NCI-H2196 (cell line): ENCODE measurements around the gene ADAMTS2.
"Not testable (repeated sequence)": the region's sequence is repeated elsewhere in the genome, so short reads cannot be mapped to it uniquely, and the experiment has no call there.

ENCODE experiments used
- DNase-seq: peaks from one replicate; lab custom pipeline; 2025; ENCODE audit not compliant: unreplicated experiment; lab: John Stamatoyannopoulos, UW

Gene ADAMTS2

DNA sequence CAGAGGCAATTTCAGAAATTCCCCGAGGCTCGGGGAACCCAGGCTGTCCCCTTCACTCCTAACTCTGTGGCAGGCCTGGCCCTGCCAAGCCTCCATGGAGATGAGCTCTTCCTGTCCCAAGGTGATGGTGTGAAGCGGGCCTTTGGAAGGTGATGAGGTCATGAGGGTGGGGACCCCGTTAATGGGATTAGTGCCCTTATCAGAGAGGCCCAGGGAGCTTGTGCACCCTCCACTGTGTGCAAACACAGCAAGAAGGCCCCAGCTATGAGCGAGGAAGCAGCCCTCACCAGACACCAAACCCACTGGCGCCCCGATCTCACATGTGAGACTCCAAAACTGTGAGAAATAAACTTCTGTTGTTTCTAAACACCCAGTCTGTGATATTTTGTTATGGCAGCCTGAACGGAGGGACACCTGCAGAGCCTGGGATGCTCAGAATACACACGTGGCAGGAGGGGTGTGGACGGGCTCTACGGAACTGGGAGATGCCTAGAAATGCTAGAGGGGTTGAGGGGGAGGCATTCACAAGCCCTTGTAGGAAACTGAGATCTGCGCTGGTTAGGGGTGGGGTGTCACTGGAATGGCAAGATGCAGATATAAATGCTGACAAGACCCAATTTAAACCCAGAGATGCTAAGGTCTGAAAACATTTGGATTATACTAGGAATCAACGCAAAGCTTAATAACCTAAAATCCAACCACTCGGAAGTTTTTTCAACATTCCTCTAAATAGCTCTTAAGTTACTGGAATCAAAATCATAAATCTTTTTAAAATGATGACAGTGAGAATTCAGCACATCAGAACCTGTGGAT is 46.9 kb downstream of the ADAMTS2 start:
- no peak for DNase-seq

DNA sequence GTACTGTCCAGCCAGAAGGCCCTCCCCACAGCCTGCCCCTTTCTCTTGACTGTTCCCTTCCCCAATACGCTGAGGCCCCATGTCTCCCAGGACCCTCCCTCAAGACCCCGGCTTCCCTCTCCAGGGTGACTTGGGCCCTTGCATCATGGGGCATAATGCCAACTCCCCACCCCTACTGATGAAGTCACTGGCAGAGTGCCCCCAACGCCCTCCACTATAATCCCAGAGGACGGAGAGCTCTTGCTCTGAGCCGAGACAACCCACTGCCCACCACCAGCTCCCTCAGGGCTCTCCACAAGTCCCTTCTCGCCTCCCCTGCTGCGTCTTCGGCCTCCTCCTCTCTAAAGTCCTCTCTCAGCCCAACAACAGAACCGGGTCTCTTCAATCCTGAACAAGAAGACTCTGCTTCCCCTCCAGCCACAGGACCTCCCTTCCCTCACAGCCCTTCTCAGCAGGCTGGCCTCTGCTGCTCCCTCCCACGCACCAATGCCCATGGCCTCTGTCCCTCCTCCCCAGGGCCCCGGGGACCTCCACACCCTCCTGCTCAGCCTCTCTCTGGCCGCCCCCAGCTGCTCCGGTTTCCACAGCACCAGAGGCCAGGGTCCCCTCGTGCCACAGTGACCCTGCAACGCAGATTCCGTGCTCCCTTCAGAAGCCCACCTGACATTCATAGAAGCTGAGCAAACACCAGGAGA is 47.6 kb downstream of the ADAMTS2 start:
- no peak for DNase-seq

DNA sequence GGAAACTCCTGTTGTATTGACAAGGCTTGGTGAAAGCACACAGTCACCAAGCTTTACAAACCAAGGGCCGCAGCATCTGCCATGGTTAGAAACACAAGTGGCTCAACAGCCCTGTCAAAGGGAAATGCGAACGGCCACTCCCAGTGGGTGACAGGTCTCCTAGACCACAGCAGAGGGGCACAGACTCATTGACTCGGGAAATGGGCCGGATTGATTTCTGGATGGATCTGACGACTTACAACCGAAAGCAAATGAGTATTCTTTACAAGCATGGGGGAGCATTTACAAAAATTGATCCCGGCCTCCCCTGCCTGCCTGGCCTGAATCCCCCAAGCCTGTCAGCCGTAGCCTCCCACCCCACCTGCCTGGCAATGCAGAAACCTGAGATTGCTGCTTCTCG is 48.2 kb downstream of the ADAMTS2 start:
- no peak for DNase-seq

DNA sequence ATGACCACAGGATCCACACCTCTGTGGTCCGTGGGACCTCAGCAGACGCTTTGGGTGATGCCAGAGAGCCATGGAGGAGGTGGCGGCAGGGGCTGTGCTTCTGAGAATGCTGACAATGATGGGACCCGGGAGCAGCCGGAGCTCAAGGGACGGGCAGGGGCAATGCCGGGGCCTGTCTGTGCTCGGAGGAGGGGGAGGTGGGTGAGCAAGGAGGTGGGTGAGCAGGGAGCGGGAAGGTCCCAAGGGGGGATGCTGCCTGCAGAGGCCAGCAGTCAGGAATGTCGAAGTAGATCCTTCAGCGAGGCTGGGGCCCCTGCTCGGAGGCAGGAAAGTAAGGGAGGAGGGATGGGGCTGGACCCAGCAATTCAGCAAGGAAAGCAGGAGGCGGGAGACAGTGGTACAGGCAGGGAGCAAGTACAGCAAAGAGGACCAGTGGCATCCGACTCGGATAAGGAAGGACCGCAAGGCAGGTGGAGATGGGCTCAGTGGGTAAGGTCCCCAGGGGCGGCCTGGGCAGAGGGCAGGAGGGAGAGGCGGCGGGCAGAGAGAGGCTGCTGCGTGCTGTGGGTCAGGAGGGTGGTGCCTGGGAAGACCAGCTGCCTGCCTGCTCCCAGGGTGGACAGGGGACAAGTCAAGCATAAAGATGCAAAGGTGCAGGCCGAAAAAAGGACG is 49.0 kb downstream of the ADAMTS2 start:
- no peak for DNase-seq

DNA sequence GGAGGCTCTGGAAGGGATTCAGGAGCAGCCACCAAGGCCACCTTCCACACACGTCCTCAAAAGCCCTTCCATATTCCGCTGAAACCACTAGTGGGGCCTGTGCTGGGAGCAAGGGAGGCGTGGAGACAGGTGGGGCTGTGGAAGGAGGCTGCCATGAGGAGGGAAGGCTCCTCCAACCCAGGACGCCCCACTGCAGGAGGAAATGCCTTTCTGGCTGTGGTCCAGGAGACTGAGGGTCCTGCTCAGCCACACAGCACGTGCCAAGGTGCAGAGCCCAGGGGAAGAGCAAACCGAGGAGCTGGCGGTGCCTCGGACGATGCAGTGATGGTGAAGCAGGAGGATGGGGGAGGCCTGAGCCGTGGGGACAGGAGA is 49.5 kb downstream of the ADAMTS2 start:
- no peak for DNase-seq

DNA sequence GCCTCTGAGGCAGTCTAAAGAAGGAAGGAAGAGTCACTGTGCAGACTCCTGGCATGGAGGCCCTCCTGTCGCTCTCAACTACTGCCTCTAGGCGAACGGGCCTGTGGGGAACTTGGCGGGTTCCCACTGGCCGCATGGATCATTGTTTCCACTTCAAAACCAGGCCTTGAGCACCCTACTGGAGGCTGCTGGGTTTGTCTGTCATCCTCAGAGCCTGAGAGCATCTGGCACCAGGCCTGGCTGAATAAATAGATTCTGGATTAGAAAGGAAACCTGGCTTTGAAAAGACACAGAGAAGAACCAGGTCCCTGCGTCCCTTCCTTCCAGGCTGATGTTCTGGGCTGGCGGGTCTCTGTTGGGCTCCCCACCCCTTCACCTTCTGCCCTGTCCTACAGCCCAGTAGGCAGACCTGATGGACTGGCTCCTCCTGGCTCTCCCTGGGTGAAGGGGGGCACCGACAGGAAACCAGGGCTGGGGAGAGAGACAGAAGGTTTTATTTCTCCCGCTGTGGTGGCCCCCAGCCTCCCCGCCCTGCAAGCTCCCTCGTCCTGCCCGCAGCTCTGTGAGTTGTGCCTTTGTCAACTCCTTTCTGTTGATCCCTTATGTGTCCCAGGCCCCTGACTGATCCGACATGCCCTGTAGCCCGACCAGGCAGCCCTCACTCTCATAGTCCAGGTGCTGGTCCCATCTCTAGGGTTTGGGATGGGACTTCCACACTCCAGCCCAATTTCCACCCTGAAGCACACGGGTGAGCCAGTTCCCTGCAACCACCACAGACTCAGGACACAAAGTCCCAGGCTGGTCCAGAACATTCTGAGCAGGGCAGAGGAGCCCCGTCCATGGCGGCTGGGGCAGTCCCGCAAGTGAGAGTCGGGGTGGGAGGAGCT is 50.1 kb downstream of the ADAMTS2 start:
- no peak for DNase-seq

DNA sequence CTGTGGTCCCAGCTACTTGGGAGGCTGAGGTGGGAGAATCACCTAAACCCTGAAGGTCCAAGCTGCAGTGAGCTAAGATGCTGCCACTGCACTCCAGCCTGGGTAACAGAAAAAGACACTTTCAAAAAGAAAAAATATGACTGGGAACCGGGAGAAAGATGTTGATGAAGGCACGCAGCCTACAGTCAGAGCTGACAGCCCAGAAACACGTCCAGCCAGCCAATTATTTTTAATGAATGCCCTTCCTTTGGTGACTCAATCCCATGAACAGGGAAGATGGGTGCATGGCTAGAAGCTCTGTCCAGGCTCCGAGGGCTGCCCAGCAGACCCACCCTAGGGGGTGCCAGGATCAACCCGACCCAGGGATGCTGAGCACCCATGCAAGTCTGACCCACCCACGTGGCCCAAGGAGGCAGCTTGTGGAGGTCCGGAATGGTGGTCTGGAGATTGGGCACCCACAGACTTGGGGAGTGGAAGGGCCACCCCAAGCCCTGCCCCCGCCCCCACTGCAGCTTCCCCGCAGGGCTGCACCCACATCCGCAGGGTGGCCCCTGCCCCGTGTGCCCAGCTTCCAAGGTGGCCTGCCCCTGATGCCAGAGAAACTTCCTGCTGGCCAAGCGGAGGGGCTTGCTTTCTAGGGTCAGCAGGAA is 51.0 kb downstream of the ADAMTS2 start:
- no peak for DNase-seq

DNA sequence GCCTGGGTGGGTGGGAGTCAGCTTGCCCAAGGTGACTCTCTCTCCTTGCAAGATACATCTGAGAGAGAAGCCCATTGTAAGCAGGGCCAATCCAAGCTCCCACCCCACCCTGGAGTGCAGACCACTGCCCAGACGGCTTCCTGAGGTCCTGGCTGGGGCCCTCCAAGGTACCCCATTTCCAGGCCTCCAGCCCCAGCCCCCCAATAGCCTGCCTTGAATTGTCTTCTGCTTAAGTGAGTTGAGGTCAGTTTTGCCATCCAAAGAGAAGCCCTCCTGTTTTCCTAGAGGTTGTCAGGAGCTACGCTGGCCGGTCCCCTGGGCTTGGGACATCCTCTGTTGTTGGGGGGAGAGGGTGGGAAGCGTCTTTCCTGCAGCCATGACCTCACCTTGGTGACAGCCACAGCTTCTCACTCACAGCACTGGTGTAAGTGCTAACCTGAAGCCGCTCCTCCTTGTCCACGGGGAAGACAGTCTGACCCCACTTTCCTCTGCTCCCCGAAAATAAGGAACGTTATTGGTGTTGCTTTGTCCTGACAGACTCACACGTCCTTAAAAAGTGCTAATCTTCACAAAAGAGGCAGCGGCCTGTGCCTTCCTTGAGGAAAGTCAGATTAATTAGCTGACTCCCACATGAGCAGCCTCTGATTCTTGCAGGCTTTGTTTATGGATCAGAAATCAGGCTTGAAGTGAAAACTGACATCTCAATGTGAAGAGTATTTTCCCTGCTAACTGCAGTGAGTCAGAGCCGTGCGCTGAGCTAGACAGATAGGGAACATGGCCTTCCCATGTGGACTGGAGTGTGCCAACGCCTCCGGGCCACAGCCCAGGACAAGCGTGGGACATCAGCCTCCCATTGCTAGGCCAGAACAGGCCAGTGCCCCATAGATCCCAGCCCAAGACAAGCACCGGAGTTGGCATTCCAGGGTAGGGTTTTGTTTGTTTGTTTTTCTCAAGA is 52.3 kb downstream of the ADAMTS2 start:
- no peak for DNase-seq

DNA sequence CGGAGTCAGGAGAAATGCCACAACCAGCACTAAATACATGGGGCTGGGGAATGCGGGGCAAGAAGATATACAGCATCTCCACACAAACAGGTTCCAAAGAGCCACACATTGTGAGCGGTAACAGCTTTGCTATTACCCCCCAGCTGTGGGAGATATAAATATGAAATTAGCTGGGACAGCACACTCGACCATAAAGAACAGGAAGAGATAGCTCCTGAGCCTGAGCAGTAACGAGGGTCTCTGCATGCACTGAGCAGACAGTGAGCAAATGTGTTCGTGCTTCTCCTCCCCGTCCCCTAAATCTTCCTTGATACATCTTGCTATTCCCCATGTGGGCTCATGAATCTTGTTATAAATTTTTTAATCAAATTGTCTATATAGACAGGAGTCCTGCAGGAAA is 53.1 kb downstream of the ADAMTS2 start:
- no peak for DNase-seq

DNA sequence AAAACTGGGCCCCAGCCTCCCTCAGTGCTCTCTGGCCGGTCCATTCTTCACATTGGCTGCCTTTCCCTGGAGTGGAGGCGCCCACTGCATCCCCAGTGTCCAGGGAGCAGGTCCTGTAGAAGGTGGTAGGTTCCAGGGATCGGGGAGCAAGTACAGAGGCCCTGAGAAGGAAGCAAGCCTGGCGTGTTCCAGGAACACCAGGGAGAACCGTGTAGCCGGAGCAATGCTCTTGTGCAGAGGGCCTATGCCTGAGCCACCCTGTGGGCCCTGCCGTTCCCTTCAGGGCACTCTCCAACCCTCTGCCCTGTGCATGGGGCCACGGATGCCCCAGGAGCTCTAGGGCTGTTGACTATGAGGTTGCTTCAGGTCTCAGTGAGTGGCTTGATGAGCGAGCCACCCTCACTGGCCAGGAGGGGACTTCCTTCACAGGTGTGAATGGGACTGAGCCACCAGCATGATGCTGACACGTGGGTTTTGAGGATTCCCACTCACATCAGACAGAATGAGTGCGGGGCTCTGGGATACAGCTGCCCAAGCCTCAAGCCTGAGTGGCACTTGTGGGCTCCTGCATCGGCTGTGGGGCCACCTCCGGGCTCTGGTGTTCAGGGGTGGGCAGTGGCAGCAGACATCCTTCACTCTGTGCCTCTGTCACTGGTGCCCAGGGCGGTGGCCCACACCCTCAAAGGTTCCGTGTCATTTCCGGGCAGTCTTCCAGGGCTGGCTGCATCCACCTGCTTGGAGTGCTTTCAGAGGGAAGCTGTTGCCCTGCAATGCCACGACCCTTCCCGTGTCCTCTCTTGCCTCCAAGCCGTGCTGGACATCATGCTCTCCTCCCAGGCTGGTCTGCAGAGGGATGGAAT is 54.4 kb downstream of the ADAMTS2 start:
- DNase-seq, result no peak

DNA sequence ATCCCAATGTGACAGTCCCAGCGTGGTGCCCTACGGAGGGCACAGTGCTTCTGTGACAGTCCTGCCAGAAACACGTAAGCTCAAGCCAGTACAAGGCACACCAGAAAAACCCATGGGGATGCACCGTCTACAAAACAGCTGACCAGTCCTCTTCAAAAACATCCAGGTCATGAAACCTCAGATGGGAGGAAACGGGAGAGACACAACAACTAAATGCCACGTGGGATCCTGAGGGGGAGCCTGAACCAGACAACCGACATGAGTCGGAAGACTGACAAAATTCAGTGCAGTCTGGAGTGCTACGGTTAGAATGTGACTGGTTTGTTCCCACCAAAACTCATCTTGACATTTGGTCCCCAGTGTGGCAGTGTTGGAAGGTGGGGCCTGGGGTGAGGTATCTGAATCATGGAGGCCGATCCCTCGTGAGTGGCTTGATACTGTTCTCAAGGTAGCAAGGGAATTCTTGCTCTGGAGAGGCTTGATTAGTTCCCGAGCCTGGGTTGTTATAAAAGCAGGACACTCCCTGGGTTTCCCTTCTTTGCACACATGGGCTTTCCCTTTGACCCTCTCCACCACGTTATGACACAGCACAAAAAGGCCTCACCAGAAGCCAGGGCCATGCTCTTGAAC is 55.4 kb downstream of the ADAMTS2 start:
- DNase-seq, result no peak

DNA sequence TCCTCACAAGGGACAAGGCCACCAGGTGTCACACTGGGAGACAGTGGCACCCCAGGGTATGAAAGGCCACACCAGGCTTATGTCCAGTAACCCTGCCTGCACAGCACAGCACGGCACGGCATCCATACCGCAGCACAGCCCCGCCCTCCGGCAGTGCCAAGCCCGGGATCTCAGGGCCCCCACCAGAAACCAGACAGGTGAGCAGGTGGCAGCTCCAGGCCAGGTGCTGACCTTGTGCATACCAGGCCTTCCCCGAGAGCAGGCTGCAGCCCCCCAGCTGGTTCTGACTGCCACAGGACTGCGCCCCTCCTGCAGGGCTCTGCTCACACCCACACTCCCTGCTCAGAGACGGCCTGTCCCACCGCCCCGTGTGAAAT is 56.5 kb downstream of the ADAMTS2 start:
- DNase-seq, result no peak

DNA sequence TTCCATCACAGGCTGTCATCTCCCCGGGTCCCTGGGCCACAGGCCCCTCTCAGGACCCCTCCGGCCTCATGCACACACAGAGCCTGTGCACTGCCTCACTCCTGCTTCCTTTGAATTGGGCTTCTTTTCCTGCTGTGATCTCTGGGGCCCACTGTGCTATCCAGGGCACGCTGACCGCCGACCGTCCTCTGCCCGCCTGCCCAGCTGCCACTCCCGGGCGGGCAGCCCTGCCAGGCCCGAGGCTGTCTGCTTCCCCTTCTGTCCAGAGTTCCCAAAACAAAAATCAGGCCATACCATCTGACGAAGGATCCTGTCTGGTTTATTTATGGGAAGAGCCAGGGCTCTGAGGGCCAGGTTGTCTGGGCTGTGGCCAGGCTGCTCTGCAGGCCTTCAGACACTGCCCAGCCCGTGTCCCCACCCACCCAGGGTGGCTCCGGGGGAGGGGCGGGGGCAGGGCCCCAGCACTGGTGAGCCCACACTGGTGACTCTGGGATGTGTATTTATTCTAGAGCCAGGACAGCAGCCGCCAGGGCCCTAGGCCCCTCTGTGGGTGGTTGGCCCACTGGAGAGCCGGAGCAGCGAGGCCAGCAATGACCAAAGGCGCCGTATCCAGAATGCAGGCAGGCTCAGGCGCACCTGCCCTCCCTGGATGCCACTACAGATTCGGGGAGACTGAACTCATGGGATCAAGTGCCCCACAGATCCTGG is 57.0 kb downstream of the ADAMTS2 start:
- no peak for DNase-seq

DNA sequence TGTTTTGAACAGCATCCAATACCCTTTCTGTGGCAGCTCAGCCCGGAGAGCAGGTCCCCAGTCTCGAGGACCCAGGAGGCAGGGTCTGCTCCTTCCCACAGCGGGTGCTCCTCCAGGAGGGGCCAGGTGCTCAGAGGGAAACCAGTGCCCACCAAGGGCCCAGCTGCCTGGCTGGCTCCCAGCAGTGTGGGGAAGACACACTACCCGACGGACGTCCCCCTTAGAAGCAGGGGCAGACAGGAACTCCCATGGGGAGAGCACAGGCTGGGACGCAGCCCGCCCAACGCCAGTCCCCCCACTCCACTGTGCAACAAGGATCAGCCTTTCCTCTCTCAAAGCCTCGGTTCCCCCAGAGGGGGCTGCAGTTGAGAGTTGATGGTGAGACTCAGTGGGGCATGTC is 57.6 kb downstream of the ADAMTS2 start:
- DNase-seq, result no peak

DNA sequence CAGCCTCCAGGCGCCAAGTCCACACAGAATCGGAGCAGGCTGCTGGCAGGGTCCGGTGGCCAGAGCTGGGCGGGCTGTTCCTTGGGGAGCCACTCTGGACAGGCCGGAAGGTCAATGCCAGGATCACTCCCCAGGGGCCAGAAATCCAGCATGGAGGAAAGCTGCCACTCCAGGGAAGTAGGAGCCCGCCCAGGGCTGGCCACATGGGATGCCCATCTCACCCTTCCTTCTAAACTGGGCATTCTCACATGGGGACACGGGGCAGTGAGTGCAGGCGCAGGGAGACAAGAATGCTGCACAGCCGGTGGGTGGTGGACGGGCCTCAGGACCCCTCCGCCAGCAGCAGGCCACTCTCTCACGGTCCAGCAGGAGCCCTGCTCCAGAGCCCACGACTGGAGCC is 58.2 kb downstream of the ADAMTS2 start:
- DNase-seq, result no peak

DNA sequence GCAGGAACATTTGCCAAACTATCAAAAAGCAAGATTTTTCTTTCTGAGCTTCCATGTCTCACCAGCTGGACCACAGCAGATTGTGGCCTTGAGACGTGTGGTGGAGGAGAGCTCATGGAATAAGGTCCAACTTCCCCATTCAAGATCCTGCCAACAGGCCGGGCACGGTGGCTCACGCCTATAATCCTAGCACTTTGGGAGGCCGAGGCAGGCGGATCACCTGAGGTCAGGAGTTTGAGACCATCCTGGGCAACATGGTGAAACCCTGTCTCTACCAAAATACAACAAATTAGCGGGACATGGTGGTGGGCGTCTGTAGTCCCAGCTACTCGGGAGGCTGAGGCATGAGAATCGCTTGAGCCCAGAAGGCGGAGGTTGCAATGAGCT is 59.5 kb downstream of the ADAMTS2 start:
- DNase-seq, result not testable (repeated sequence)

DNA sequence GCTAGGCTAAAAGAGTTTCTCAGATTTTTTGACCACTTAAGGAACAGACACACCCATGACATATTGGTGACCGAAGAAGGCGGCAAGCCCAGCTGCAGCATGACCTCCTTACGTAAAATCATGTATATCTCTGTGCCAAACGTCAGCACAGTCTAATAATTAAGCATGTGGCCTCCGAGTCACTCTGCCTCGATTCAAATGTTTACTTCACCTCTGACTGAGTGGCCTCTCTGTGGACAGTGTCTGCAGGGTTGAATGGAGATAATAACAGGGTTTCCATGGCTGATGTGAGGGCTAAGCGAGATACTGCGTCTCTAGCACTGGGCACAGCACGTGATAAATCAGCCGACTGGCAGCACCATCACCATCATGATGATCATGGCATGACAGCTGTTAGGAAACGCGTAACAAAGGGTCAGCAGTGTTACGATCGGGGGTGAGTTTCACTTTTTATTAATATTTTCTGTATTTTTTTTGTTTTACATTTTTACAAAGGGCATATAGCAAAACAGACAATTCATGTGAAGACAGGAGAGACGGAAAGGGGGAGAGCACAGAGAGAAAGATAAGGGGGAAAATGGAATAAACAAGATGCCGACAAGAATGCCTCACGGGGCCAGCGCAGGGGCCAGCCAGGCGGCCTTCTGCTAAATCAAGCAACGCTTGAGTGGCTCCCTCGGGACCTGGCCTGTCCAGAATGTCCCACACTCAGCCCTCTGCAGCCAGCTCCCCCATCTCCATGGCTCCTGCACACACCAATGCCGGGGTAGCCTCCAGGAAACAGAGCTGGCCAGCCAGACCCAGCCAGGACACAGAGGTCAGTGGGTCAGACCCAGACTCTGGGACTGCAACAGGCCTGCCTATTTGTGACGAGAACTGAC is 60.3 kb downstream of the ADAMTS2 start:
- no peak for DNase-seq
